Ovary (tissue), 3 donors: ENCODE measurements around the gene STIM2.

Experiments used
- EP300 ChIP-seq: sonication (generic); formaldehyde crosslinking; IDR thresholded peaks from one replicate; pipeline ENCODE4 v1.6.1; 2017; ENCODE audit warnings: antibody characterized with exemption
- POLR2A ChIP-seq: fragments of 450-650 bp; IDR thresholded peaks from one replicate; pipeline ENCODE4 v1.6.1; 2017; ENCODE audit warnings: antibody characterized with exemption, mild to moderate bottlenecking, moderate library complexity
- TF ChIP-seq, protein P1 (sequence below), 3 donors: fragments of 450-650 bp in 2 of 3; fragments of 200-600 bp in 1 of 3; IDR thresholded peaks; one replicate each; pipeline versions ENCODE4 v1.5.1 to v1.8.0; 2016 to 2022; ENCODE audit warnings: antibody characterized with exemption in 3 of 3, mild to moderate bottlenecking in 1 of 3
- donor health status: DM: no; HTN: no; CAD: no.

DNA sequence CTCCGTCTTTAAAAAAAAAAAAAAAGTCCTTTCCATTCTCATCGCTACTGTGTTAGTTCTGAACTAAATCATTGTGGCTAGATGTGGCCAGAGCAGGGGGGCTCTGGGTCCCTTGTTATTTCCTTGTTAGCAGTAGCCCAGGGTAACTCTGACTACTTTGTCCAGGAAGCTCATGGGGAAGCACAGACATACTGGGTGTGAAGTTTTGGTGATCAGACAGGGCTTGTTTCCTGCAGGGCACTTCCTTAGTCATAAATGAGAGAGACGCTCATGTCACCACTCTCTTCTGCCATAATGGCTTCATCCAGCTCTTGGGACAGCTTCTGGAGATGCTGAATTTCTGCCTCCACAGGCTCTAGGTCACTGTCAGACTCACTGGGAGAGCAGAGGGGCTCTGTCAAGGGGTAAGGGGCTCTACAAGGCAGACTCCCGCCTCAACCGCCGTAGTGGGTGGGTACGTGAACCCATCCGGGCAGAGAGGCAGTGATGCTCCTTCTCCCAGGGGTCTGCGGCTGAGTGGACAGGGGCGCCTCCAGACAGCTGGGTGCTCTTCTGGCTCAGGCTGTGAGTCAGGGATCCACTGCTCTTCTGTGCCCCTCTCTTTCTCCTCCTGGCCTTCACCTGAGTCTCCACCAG lies 12.9 kb downstream of the STIM2 start:
- TF ChIP-seq, protein P1, sequence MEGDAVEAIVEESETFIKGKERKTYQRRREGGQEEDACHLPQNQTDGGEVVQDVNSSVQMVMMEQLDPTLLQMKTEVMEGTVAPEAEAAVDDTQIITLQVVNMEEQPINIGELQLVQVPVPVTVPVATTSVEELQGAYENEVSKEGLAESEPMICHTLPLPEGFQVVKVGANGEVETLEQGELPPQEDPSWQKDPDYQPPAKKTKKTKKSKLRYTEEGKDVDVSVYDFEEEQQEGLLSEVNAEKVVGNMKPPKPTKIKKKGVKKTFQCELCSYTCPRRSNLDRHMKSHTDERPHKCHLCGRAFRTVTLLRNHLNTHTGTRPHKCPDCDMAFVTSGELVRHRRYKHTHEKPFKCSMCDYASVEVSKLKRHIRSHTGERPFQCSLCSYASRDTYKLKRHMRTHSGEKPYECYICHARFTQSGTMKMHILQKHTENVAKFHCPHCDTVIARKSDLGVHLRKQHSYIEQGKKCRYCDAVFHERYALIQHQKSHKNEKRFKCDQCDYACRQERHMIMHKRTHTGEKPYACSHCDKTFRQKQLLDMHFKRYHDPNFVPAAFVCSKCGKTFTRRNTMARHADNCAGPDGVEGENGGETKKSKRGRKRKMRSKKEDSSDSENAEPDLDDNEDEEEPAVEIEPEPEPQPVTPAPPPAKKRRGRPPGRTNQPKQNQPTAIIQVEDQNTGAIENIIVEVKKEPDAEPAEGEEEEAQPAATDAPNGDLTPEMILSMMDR (IDR thresholded peaks at IDR 0.05), result no peak
- no peak for TF ChIP-seq POLR2A
- TF ChIP-seq EP300, result no peak
